ENCODE data around the gene CNTD1.

DNA sequence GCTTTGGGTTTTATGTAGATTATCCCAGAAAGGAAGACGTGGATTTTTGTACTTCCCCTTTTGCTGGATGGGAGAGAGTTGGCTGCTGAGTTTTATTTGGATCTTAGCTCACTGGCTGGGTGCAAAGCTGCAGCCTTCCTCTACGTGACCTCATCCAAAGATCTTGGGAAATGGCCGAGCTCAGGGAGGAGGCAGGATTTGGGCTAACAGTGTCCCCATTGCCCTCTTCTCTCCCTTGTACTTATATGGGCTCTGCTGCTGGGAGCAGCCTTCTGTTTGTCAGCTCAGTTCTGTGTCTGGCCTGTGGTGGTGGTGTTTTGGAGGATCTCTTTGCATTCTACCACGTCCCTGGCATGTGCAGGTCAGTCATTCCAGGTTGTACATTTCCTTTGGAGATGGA is 54.3 kb downstream of the CNTD1 start:
- TF ChIP-seq, protein P1, sequence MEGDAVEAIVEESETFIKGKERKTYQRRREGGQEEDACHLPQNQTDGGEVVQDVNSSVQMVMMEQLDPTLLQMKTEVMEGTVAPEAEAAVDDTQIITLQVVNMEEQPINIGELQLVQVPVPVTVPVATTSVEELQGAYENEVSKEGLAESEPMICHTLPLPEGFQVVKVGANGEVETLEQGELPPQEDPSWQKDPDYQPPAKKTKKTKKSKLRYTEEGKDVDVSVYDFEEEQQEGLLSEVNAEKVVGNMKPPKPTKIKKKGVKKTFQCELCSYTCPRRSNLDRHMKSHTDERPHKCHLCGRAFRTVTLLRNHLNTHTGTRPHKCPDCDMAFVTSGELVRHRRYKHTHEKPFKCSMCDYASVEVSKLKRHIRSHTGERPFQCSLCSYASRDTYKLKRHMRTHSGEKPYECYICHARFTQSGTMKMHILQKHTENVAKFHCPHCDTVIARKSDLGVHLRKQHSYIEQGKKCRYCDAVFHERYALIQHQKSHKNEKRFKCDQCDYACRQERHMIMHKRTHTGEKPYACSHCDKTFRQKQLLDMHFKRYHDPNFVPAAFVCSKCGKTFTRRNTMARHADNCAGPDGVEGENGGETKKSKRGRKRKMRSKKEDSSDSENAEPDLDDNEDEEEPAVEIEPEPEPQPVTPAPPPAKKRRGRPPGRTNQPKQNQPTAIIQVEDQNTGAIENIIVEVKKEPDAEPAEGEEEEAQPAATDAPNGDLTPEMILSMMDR (conservative IDR thresholded peaks at IDR 0.05; ENCODE audit: low read depth, low read length) = no peak
- TF ChIP-seq FOS (IDR thresholded peaks at IDR 0.05; ENCODE audit: low read depth, low read length) = no peak
- TF ChIP-seq CEBPB (IDR thresholded peaks at IDR 0.05; ENCODE audit: low read depth, low read length) = no peak
- TF ChIP-seq, protein P2, sequence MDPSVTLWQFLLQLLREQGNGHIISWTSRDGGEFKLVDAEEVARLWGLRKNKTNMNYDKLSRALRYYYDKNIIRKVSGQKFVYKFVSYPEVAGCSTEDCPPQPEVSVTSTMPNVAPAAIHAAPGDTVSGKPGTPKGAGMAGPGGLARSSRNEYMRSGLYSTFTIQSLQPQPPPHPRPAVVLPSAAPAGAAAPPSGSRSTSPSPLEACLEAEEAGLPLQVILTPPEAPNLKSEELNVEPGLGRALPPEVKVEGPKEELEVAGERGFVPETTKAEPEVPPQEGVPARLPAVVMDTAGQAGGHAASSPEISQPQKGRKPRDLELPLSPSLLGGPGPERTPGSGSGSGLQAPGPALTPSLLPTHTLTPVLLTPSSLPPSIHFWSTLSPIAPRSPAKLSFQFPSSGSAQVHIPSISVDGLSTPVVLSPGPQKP (IDR thresholded peaks at IDR 0.05; ENCODE audit: borderline replicate concordance, low read depth, low read length) = no peak
- no peak for TF ChIP-seq RAD21 (IDR thresholded peaks at IDR 0.05; ENCODE audit: low read length)
- TF ChIP-seq BHLHE40 (IDR thresholded peaks at IDR 0.05; ENCODE audit: low read depth, low read length) = no peak
- no peak for TF ChIP-seq NFE2L2 (IDR thresholded peaks at IDR 0.05; ENCODE audit: low read depth, low read length)
- TF ChIP-seq SMC3 (IDR thresholded peaks at IDR 0.05; ENCODE audit: low read depth, low read length) = no peak
- no peak for TF ChIP-seq POLR2A (IDR thresholded peaks at IDR 0.05; ENCODE audit: low read depth, low read length)
